GDM1 (cell line): Measurements from ENCODE around the gene RBM48.
"Not testable (repeated sequence)": the region's sequence is repeated elsewhere in the genome, so short reads cannot be mapped to it uniquely, and the experiment has no call there.

Experiments
- DNase-seq: peaks from one replicate; lab custom pipeline; 2025; lab: John Stamatoyannopoulos, UW

RBM48 gene

DNA sequence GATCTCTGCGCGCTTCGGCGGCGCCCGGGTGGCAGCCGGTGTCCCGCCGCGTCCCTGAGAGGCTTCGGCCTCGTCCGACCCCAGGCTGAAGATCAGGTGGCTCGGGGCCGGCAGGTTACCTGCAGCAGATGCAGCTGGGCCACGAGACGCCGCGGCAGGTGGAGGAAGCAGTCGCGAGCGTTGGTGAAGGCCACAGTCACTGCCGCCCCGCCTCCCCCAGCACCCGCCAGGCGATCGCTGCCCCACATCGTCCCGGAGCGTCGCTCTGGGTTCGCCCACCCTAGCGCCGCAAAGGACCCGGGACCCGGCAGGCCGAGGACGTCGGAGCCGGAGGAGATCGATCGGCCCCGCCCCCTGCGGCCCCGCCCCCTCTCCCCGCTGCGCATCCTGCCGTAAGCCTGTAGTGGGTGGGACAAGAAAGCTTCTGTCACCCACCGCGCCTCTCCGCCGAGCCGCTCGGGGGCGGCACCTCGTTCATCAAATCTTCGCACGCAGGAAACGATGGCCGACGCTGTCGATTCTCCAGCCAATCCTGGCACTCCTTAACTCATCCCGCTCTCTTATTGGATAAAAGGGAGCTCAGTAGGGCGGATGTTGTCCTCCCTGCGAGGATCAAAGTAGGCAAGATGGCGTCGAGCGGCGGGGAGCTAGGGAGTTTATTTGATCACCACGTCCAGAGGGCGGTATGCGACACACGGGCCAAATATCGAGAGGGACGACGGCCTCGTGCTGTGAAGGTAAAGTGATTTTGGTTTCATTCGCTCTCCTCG lies at the start of gene RBM48, which contains the start of gene PEX1:
TSS of gene RBM48 (plus strand) at position 608 of the 770 bp plus-strand sequence. CDS start at position 627, 19 bp downstream.
TSS of gene PEX1 (minus strand) at position 333 of the 770 bp plus-strand sequence. CDS start at position 248, 85 bp downstream.
- DNase-seq, result peak; percentile 98

DNA sequence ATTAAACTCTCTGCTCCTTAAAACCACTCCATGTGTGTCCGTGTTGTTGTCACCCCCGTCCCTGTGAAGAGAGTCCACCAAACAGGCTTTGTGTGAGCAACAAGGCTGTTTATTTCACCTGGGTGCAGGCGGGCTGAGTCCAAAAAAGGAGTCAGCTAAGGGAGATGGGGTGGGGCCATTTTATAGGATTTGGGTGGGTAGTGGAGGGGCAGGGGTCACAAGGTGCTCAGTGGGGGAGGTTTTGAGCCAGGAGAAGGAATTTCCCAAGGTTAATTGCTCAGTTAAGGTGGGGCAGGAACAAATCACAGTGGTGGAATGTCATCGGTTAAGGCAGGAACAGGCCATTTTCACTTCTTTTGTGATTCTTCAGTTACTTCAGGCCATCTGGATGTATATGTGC lies 49.4 kb upstream of the RBM48 start:
- not testable (repeated sequence) for DNase-seq

DNA sequence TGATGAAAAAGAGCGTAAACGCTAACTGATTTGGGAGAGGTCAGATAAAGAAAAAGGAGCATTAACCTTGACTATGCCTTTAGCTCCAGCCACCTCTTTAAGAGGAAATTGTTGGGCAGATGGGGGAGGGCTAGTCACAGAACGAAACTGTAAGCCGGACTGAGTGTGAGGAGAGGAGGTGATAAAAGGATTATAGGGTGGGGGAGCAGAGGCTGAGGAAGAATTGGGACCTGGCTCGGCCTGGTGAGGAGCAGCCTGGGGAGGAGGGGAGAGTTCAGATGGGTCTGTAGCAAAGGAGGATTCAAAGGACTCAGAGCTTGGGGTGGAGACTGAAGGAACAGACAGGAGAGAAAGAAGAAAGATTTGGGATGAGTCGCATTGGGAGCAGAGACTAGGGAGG lies 45.0 kb upstream of the RBM48 start:
- DNase-seq, result not testable (repeated sequence)

DNA sequence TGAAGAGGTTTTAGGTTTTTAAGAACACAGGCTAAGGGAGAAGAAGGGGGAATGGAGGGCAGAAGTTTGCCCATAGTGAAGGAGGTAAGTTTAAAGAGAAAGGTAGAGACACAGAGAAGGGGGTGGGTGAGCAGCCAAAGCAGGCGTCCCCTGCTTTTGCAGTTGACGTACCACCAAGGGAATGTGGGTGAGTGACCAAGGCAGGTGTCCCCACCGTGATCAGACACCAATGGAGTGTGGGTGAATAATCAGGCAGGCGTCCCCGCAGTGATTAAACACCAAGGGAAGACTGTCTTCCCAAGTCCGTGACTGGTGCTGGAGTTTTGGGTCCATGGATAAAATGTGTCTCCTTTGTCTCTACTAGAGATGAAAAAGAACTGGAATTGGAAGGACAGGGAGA lies 44.4 kb upstream of the RBM48 start:
- not testable (repeated sequence) for DNase-seq

DNA sequence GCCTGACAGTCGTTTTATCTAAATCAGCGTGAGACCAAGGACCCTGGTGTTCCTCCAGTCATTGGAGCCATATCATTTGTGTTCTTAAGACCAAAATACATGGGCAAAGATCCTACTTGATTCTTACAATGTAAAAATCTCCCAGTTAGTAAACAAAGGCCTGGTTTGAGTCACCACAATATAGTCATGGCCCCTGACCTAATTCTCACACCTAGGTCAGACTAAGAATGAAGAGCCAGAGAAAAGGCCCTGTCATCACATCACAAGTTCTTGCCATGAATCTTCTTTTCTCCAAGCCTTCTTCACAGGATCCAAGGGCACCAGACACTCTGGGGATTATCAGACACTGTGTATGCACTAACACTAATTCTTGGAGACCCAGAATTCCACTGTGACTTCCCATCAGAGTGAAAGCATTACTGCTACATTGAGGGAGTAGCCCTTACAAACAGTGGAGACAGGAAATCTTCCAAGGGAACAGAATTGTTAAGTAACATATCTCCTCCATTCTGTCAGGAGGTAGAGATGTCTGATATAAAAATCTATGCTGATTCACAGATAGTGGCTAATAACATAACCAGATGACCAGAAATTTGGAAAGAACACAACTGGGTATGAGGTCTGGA lies 43.2 kb upstream of the RBM48 start:
- no peak for DNase-seq

DNA sequence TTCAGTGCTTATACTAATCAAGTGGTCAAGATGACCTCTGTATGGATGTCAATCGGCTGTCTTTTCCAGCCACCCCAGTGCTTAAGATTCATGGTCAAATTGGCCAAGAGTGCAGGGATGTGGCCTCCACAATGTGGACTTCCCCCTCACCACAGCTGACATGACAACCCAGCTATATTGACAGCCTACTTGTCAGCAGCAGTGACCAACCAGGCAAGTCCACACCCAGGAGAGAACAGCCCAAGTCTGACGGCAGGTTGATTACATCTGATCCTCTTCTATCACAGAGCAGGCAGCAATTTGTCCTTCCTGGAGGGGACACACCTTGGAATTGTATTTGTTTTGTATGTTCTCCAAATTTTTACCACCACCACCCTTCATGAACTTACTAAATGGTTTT lies 42.6 kb upstream of the RBM48 start:
- no peak for DNase-seq

DNA sequence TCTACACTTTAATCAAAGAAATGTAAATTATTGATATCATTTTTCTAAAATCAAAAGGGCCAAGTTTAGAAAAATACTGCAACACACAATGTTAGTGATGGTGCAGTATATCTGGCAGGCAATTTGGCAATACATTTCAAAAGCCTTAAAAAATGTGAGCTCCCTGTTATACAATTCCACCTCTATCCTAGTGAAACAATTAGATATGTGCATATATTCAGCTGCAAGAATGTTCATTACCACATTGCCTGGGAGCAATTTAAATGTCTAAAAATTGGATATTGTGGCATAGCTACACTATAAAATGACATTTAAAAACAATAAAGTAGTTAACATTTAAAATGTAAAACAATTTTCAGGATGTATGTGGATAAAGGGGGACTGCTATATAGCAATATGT lies 40.8 kb upstream of the RBM48 start:
- DNase-seq, result no peak

DNA sequence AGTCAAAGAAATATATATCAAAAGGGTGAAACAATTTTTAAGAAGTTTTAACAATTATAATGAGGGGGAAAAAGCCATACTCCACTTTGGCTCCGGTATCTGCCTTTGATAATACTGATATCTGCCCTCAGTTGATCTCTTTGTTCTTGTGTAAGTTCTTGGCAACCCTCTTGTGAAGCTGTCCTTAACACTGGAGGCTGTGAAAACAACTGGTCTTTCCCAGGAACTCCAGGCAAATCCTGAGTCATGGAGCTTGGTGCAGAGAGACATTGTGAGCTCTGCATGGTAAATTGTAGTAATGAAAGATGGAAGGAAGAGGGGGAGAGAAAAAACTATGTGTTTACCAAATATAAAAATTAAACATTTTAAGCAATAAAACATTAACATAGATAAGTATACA lies 39.0 kb upstream of the RBM48 start:
- no peak for DNase-seq

DNA sequence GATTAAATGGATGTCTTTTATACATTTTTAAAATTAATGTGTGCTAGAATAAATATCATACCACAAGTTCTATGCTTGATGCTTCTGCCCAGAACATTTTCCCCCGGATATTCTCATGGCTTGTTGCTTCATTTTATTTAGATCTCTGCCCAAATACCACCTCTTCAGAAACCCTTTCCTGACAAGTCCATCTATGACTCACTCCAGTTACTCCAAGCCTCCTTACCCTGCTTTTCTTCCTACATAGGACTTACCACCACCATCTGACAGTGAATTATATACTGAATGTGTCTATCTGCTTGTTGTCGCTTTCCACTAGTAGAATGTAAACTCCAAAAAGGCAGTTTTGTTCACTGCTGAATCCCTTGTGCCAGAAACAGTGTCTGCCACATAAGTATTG lies 31.7 kb upstream of the RBM48 start:
- DNase-seq, result no peak

DNA sequence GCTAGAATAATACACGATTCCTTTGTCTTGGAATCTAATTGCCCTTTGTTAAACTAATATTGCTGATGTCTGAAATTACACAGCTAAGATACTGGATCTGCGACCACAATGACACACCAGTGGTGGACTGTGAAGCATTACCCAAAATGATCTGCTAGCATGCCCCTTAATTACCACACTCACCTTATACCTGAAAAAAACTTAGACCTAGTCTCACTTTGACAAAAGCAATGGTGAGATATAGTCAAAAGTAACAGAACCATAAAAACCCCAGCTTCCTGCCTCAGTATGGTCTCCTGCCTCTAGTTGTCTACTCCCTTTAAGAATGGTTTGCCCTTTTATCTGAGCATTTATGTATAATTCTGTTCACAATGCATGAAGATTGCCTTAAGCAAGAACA lies 30.0 kb upstream of the RBM48 start:
- no peak for DNase-seq

DNA sequence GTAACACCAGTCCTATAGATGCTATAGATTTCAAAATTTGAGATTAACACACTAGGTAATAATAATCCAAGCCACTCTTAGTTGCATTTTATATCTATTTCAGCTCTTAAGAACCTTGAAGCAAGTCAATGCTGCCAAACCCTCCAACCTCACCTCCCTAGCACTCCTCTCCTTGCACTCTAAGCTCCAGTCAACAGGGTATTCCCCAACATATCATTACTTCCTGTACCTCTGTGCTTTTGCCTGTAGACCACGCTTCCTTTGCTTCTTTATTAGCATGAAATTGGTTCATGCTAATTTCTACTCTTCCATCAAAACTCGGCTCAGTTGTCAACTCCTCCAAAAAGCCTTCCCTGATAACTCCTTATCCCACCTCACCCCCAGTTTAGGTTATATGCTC lies 24.8 kb upstream of the RBM48 start:
- DNase-seq, result no peak

DNA sequence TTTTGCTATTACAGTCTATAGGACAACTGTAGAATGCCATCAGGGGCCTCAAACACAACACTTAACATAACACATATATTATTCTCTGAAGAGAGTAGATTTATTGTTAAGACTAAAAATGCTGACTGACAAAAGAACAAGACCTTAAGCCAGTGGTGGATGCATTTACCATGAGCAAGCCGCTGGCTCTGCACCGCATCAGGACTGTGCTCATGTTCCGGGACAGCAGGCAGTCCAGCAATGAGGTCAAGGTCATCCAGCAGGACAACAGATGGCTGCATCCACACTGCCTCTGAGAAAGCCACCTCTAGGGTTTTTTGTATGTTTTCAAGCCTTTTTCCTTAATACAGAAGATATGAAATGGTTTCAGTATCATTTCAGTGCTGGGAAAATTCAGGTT lies 24.0 kb upstream of the RBM48 start:
- no peak for DNase-seq

DNA sequence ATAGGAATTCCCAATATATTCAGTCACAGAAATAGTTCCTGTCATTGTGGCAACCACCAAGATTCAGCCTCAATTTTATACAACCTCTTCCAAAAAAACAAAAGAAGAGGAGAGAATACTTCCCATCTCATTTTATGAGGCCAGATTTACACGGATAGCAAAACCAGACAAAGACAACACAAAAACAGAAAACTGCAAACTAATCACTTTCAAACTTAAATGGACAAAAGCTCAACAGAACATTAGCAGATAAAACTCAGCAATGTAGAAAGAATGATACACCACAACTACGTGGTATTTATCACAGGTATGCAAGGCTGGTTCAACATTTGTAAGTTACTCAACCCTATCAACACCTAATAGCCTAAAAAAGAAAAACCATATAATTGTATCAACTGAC lies 22.2 kb upstream of the RBM48 start:
- no peak for DNase-seq

DNA sequence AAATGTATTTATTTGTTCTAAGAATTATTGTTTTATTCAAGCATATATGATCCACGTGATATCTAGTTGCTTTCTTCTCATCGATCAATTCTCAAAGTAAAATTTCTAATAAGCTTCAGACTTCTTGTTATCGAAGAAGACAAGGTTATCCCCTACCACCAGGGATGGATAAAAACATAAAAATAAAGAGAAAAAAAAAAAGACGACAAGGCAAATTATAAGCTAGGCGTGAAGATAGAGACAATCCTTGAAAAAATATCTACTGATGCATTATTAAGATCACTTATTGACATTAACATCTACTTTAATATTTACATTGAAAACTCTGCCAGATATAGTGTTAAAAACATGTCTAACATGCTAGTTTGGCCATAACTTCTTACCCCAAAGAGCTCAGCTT lies 19.6 kb upstream of the RBM48 start:
- no peak for DNase-seq

DNA sequence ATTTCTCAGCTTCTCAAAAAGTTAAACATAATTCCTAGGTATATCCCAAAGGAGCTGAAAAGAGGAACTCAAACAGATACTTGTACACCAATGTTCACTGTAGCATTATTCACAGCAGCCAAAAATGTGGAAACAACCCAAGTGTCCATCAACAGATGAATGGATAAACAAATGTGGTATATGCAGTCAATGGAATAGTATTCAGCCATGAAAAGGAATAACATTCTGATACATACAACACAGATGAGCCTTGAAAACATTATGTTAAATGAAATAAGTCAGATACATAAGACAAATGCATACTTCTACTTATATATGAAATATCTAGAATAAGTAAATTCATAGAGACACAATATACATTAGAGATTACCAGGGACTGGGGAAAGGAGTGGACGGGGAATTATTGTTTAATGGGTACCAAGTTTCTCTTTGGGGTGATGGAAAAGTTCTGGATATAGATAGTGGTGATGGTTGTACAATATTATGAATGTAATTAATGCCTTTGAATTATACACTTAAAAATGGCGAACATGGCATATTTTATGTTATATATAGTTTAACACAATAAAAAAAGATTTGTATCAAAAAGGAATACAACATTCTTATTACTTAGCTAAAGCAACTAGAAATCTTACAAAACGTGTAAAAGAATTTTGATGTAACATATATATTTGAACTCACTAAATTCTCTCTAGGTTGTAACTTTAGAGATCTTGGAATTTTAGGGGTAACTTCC lies 15.3 kb upstream of the RBM48 start:
- no peak for DNase-seq

DNA sequence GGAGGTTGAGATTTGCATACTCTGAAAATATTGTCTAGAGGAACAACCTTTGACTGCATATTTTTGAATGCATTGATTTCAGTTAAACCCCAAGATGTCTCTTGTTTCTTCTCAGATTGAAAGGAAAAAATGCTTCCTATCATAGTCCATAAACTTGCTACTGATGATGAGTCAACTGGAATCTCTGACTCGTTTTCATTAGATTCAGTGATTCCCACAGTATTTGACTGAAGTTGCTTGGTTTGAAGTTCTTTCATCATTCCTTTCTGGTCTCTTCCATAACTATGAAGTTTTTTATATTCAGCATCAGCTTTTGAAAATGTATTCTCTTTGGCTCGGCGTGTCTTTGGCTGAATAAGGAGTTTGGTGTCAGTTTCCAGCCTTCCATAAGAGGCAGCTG lies 11.0 kb upstream of the RBM48 start:
- DNase-seq, result no peak

DNA sequence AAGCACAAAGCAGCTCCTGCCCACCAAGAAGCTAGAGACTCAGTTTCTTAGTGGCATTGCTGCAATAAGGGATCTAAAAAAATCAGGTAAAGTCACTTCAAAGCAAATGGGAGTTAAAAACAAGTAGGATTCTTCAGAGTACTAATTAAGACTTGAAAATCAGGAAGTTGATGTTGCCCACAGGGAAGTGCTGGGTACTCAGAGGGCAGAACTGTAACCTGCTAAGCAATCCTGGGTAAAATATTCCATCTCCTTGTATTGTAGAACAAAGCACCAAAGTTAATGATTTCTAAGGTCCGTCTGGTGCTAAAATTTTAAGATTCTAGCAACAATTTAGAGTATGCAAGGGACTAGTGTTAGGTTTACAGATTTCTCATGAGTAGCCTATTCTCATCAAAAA lies 8.6 kb upstream of the RBM48 start:
- DNase-seq, result no peak

DNA sequence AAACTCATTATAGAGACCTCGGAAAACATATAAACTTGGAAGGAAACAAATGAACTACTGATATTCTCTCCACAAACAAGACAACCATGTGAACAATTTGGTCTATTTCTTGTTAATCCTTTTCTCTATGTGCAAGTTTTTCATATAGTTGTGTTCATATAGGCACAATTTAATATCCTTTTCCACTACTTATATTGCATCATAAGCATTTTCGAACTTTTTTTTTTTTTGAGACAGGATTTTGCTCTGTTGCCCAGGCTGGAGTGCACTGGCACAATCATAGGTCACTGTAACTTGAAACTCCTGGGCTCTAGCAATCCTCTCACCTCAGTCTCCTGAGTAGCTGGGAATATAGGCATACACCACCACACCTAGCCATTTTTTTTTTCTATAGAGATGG lies 5.5 kb upstream of the RBM48 start:
- no peak for DNase-seq

DNA sequence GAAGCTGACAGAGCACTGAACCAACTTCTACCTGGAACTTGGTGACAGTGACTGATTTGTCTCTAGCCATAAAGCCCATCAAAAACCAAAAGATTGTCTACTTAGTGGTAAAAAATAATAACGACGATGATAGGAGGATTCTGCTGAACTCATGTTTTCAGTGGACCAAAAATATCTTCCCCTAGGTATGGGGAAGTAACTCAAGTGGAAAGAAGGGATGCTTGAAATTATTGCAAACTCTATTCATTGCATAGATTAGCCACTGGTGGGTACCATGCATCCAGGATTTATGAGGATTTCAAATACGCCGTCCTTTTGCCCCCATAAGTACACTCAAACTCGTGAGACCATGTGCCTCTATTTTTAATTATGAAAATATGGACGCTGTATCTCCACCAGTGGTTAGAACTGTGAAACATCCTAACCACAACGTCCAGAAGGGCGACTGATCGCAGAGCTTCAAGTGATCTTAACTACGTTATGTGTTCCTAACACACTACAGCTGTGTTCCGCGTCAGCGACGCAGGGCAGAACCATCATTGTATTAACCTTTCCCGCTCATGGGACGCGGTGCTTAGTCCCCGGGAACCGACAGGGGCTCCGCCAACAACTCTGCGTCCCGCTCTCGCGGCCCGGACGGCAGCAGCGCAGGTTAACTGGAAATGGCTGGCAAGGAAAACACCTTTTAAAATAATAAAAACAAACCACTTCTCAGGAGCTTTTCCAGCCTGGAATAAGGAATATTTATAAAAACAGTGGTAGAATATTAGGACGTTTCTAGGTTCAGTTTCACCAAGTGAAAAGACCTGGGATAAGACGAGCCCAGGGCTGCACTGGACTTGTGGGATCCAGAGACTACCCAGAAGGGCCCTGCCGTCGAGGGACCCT lies 1.1 kb upstream of the RBM48 start:
- DNase-seq, result no peak

DNA sequence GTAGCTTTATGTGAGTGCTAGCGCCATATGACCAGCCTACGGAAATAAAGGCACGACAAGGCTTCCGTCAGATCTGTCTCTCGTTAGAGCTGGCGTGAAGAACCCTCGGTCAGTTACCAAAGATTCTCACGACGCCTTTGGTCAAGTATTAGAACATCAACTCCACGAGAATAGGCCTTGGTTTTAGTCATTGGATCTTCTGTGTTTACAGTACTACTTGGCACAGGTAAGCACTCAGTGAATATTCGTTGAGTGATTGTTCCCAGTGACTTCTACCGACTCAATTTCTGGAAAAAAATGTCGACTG lies 316 bp downstream of the RBM48 start:
- no peak for DNase-seq

DNA sequence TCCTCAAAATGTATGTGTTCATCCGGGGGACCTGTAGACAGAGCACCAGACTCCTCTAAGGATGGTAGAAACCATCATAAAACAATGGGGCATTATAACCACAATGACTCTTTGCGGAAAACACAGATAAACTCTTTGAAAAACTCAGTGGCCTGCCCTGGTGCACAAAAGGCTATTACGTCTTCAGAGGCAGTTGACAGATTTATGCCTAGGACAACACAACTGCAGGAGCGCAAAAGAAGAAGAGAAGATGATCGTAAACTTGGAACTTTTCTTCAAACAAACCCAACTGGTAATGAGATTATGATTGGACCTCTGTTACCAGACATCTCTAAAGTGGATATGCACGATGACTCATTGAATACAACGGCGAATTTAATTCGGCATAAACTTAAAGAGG lies 6.0 kb downstream of the RBM48 start:
- DNase-seq, result no peak

DNA sequence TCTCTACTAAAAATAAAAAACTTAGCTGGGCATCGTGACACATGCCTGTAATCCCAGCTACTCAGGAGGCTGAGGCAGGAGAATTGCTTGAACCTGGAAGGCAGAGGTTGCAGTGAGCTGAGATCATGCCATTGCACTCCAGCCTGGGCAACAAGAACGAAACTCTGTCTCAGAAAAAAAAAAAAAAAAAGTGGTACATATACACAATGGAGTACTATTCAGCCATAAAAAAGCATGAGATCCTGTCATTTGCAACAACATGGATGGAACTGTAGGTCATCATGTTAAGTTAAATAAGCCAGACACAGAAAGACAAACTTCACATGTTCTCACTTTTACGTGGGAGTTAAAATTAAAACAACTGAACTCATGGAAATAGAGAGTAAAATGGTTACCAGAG lies 14.9 kb downstream of the RBM48 start:
- not testable (repeated sequence) for DNase-seq
